HEK293 (cell line): Measurements from ENCODE around the gene PTGES.

Experiments
- BCL11A ChIP-seq: fragments of 450-650 bp; formaldehyde crosslinking; IDR thresholded peaks from 2 replicates; pipeline ENCODE4 v1.5.1; 2016; ENCODE audit warnings: low read depth, missing biosample characterization, missing genetic modification characterization
- BCL11B ChIP-seq: fragments of 450-650 bp; formaldehyde crosslinking; IDR thresholded peaks from 2 replicates; pipeline ENCODE4 v1.5.1; 2016; ENCODE audit warnings: low read depth, missing biosample characterization, missing genetic modification characterization
- GLI2 ChIP-seq: fragments of 450-650 bp; formaldehyde crosslinking; IDR thresholded peaks from 2 replicates; pipeline ENCODE4; 2017; ENCODE audit warnings: missing biosample characterization, missing genetic modification characterization, low read depth, borderline replicate concordance
- GLIS1 ChIP-seq: fragments of 450-650 bp; formaldehyde crosslinking; IDR thresholded peaks from 2 replicates; pipeline ENCODE4 v1.5.1; 2016; ENCODE audit warnings: missing biosample characterization, missing genetic modification characterization
- GLIS2 ChIP-seq: fragments of 450-650 bp; formaldehyde crosslinking; IDR thresholded peaks from 2 replicates; pipeline ENCODE4 v1.5.1; 2016; ENCODE audit warnings: missing biosample characterization, missing genetic modification characterization
- HOXA7 ChIP-seq: sonication (generic); formaldehyde crosslinking; IDR thresholded peaks from 2 replicates; pipeline ENCODE4 v1.8.1; 2022; ENCODE audit warnings: missing genetic modification reagents, borderline replicate concordance
- HOXC10 ChIP-seq: sonication (generic); formaldehyde crosslinking; IDR thresholded peaks from 2 replicates; pipeline ENCODE4 v1.8.1; 2023; ENCODE audit warnings: mild to moderate bottlenecking, missing genetic modification reagents
- KLF1 ChIP-seq: fragments of 450-650 bp; formaldehyde crosslinking; IDR thresholded peaks from 2 replicates; pipeline ENCODE4 v1.5.1; 2016; ENCODE audit warnings: missing biosample characterization, missing genetic modification characterization
- PRDM4 ChIP-seq: fragments of 450-650 bp; formaldehyde crosslinking; IDR thresholded peaks from 2 replicates; pipeline ENCODE4 v1.5.1; 2017; ENCODE audit warnings: missing biosample characterization, missing genetic modification characterization
- SP3 ChIP-seq: fragments of 450-650 bp; formaldehyde crosslinking; IDR thresholded peaks from 2 replicates; pipeline ENCODE4 v1.5.1; 2016; ENCODE audit warnings: missing biosample characterization, missing genetic modification characterization
- SP7 ChIP-seq: fragments of 450-650 bp; formaldehyde crosslinking; IDR thresholded peaks from 2 replicates; pipeline ENCODE4 v1.5.1; 2016; ENCODE audit warnings: missing biosample characterization, missing genetic modification characterization
- TRIM28 ChIP-seq: IDR thresholded peaks from 2 replicates; pipeline ENCODE4 v1.6.1; 2011; ENCODE audit warnings: low read length, control low read depth, borderline replicate concordance
- TSHZ1 ChIP-seq: fragments of 450-650 bp; formaldehyde crosslinking; IDR thresholded peaks from 2 replicates; pipeline ENCODE4 v1.5.1; 2016; ENCODE audit warnings: missing biosample characterization, missing genetic modification characterization, borderline replicate concordance
- YY2 ChIP-seq: fragments of 450-650 bp; formaldehyde crosslinking; IDR thresholded peaks from 2 replicates; pipeline ENCODE4 v1.5.1; 2016; ENCODE audit warnings: missing biosample characterization, missing genetic modification characterization
- ZBTB1 ChIP-seq: fragments of 450-650 bp; formaldehyde crosslinking; IDR thresholded peaks from 2 replicates; pipeline ENCODE4 v1.5.1; 2016; ENCODE audit warnings: missing biosample characterization, missing genetic modification characterization
- ZBTB10 ChIP-seq: fragments of 450-650 bp; formaldehyde crosslinking; IDR thresholded peaks from 2 replicates; pipeline ENCODE4 v1.5.1; 2016; ENCODE audit warnings: missing biosample characterization, missing genetic modification characterization
- ZBTB21 ChIP-seq: fragments of 450-650 bp; formaldehyde crosslinking; IDR thresholded peaks from 2 replicates; pipeline ENCODE4 v1.5.1; 2017; ENCODE audit warnings: missing biosample characterization, missing genetic modification characterization
- ZBTB48 ChIP-seq: fragments of 450-650 bp; formaldehyde crosslinking; IDR thresholded peaks from 2 replicates; pipeline ENCODE4 v1.5.1; 2016; ENCODE audit warnings: missing biosample characterization, missing genetic modification characterization
- ZFP69B ChIP-seq: fragments of 450-650 bp; formaldehyde crosslinking; IDR thresholded peaks from 2 replicates; pipeline ENCODE4 v1.5.1; 2016; ENCODE audit warnings: missing biosample characterization, missing genetic modification characterization
- ZNF169 ChIP-seq: fragments of 450-650 bp; formaldehyde crosslinking; IDR thresholded peaks from 2 replicates; pipeline ENCODE4 v1.5.1; 2016; ENCODE audit warnings: missing biosample characterization, missing genetic modification characterization
- ZNF223 ChIP-seq: fragments of 450-650 bp; formaldehyde crosslinking; IDR thresholded peaks from 2 replicates; pipeline ENCODE4 v1.5.1; 2016; ENCODE audit warnings: missing biosample characterization, missing genetic modification characterization
- ZNF426 ChIP-seq: fragments of 450-650 bp; formaldehyde crosslinking; IDR thresholded peaks from 2 replicates; pipeline ENCODE4 v1.5.1; 2017; ENCODE audit warnings: missing biosample characterization, missing genetic modification characterization, mild to moderate bottlenecking, inconsistent platforms, moderate library complexity
- ZNF449 ChIP-seq: fragments of 450-650 bp; formaldehyde crosslinking; IDR thresholded peaks from 2 replicates; pipeline ENCODE4 v1.5.1; 2017; ENCODE audit warnings: missing biosample characterization, mild to moderate bottlenecking, missing genetic modification characterization, moderate library complexity
- ZNF555 ChIP-seq: fragments of 450-650 bp; formaldehyde crosslinking; conservative IDR thresholded peaks from 2 replicates; pipeline ENCODE4 v1.5.1; 2017; ENCODE audit warnings: missing biosample characterization, mild to moderate bottlenecking, missing genetic modification characterization, inconsistent platforms
- ZNF560 ChIP-seq: fragments of 450-650 bp; formaldehyde crosslinking; IDR thresholded peaks from 2 replicates; pipeline ENCODE4 v1.5.1; 2017; ENCODE audit warnings: missing biosample characterization, missing genetic modification characterization, borderline replicate concordance
- ZNF701 ChIP-seq: fragments of 450-650 bp; formaldehyde crosslinking; IDR thresholded peaks from 2 replicates; pipeline ENCODE4 v1.5.1; 2016; ENCODE audit warnings: missing biosample characterization, missing genetic modification characterization
- ZNF843 ChIP-seq: fragments of 450-650 bp; formaldehyde crosslinking; IDR thresholded peaks from 2 replicates; pipeline ENCODE4 v1.5.1; 2016; ENCODE audit warnings: missing biosample characterization, missing genetic modification characterization
- ZSCAN4 ChIP-seq: fragments of 450-650 bp; formaldehyde crosslinking; IDR thresholded peaks from 2 replicates; pipeline ENCODE4 v1.5.1; 2017; ENCODE audit warnings: missing biosample characterization, missing genetic modification characterization

PTGES gene

GRCh38 chr9:129709438-129710168 lies 43.2 kb downstream of the PTGES start (continued):
- TF ChIP-seq ZNF449 (tag by site-specific recombination), result peak; percentile 70; the same call in 1 of the 2 replicates
- TF ChIP-seq ZBTB1 (tag by site-specific recombination), result no peak
- TF ChIP-seq ZNF560 (tag by site-specific recombination), result no peak
- TF ChIP-seq BCL11B, result no peak
- TF ChIP-seq GLI2 (tag by site-specific recombination), result no peak
- no peak for TF ChIP-seq TRIM28
- peak; percentile 56; the same call in 1 of the 2 replicates for TF ChIP-seq PRDM4 (tag by site-specific recombination)
- no peak for TF ChIP-seq ZNF426
- TF ChIP-seq ZSCAN4 (tag by site-specific recombination), result no peak
- TF ChIP-seq ZNF843 (tag by site-specific recombination), result no peak
- no peak for TF ChIP-seq HOXC10 (CRISPR knock-in tag)
- peak; percentile 23; the same call in 1 of the 2 replicates for TF ChIP-seq SP3
- peak; percentile 88 for TF ChIP-seq SP7 (tag by site-specific recombination)
- TF ChIP-seq TSHZ1 (tag by site-specific recombination), result 0 out of 2 replicates have a peak, but pooled peaks have one; percentile 8
- no peak for TF ChIP-seq ZNF555
- TF ChIP-seq ZNF169 (tag by site-specific recombination), result no peak
- peak; percentile 50 for TF ChIP-seq KLF1 (tag by site-specific recombination)
- peak; percentile 77 for TF ChIP-seq GLIS2 (tag by site-specific recombination)
- no peak for TF ChIP-seq HOXA7
- peak; percentile 87 for TF ChIP-seq ZFP69B (tag by site-specific recombination)
- no peak for TF ChIP-seq ZNF223
- no peak for TF ChIP-seq YY2 (tag by site-specific recombination)
- peak; percentile 100 for TF ChIP-seq GLIS1 (tag by site-specific recombination)
- TF ChIP-seq BCL11A (tag by site-specific recombination), result 0 out of 2 replicates have a peak, but pooled peaks have one; percentile 46
- no peak for TF ChIP-seq ZBTB21 (tag by site-specific recombination)
- TF ChIP-seq ZBTB48 (tag by site-specific recombination), result no peak
- no peak for TF ChIP-seq ZBTB10 (tag by site-specific recombination)
- TF ChIP-seq ZNF701 (tag by site-specific recombination), result no peak
